GM19351 (cell line): Measurements from ENCODE around the gene SLC7A7.
"Not testable (repeated sequence)": the region's sequence is repeated elsewhere in the genome, so short reads cannot be mapped to it uniquely, and the experiment has no call there.

Experiments
- ATAC-seq: cut with Tn5 transposase; IDR thresholded peaks from one replicate; pipeline ENCODE4 v1.9.1; 2021; ENCODE audit warnings: mild to moderate bottlenecking, moderate library complexity; ENCODE audit not compliant: unreplicated experiment

The SLC7A7 gene

GRCh38 chr14:22794551-22794951 is 20.7 kb downstream of the SLC7A7 start:
- ATAC-seq = peak; percentile 67

- no peak for ATAC-seq
Observed at GRCh38 chr14:22793976-22794375, 21.3 kb downstream of the SLC7A7 start.

- ATAC-seq = not testable (repeated sequence)
Observed at GRCh38 chr14:22793550-22793949, 21.7 kb downstream of the SLC7A7 start.

GRCh38 chr14:22792158-22792557 is 23.1 kb downstream of the SLC7A7 start:
- no peak for ATAC-seq

- ATAC-seq = no peak
Observed at GRCh38 chr14:22791301-22791700, 23.9 kb downstream of the SLC7A7 start.

GRCh38 chr14:22786685-22787084 is 28.6 kb downstream of the SLC7A7 start:
- no peak for ATAC-seq

- no peak for ATAC-seq
Observed at GRCh38 chr14:22781301-22781991, 33.8 kb downstream of the SLC7A7 start.

- no peak for ATAC-seq
Observed at GRCh38 chr14:22780941-22781300, 34.3 kb downstream of the SLC7A7 start.

GRCh38 chr14:22780105-22780679 is 35.0 kb downstream of the SLC7A7 start:
- no peak for ATAC-seq

- ATAC-seq = no peak
Observed at GRCh38 chr14:22778084-22778483, 37.2 kb downstream of the SLC7A7 start.

GRCh38 chr14:22776849-22777248 is 38.4 kb downstream of the SLC7A7 start:
- ATAC-seq = not testable (repeated sequence)

GRCh38 chr14:22776215-22776614 is 39.0 kb downstream of the SLC7A7 start:
- no peak for ATAC-seq

GRCh38 chr14:22774011-22774706 is 41.1 kb downstream of the SLC7A7 start:
- no peak for ATAC-seq

GRCh38 chr14:22773162-22774010 is 41.8 kb downstream of the SLC7A7 start:
- ATAC-seq = no peak

GRCh38 chr14:22772725-22773124 is 42.5 kb downstream of the SLC7A7 start:
- no peak for ATAC-seq

GRCh38 chr14:22770481-22771187 is 44.6 kb downstream of the SLC7A7 start:
- no peak for ATAC-seq

- no peak for ATAC-seq
Observed at GRCh38 chr14:22769369-22769768, 45.9 kb downstream of the SLC7A7 start.

GRCh38 chr14:22768947-22769346 is 46.3 kb downstream of the SLC7A7 start:
- no peak for ATAC-seq

- ATAC-seq = no peak
Observed at GRCh38 chr14:22767323-22767589, 48.0 kb downstream of the SLC7A7 start.

- ATAC-seq = peak; percentile 77
Observed at GRCh38 chr14:22766457-22767322, 48.5 kb downstream of the SLC7A7 start, which contains the start of gene OXA1L. Gene OXA1L, plus strand, starts transcription at chr14:22766688. Its CDS starts 14 bp downstream, at chr14:22766702.
